Mammary epithelial cell (primary cell): Measurements from ENCODE around the gene GAK.

Experiments used
- CTCF ChIP-seq, 2 donors: IDR thresholded peaks in 1 of 2; conservative IDR thresholded peaks in 1 of 2; 2 replicates each; pipeline ENCODE4 v1.5.1; 2011 to 2012; ENCODE audit warnings: inconsistent platforms in 2 of 2, low read length in 2 of 2, mild to moderate bottlenecking in 2 of 2, control low read depth in 1 of 2, low read depth in 1 of 2; ENCODE audit not compliant: insufficient read depth in 1 of 2; ENCODE audit errors: extremely low read depth in 1 of 2
- EZH2 ChIP-seq: IDR thresholded peaks from 2 replicates; pipeline ENCODE4 v1.6.1; 2012; ENCODE audit warnings: low read length, inconsistent platforms, borderline replicate concordance

- no peak for TF ChIP-seq CTCF (conservative IDR thresholded peaks at IDR 0.05 in 1 of 2, IDR thresholded peaks at IDR 0.05 in 1 of 2; ENCODE audit: extremely low read depth in 1 of 2, insufficient read depth in 1 of 2, low read depth in 1 of 2, low read length in 2 of 2)
- no peak for TF ChIP-seq EZH2
Measured at GRCh38 chr4:887034-887763, 44.9 kb downstream of the GAK start.
